H1 (cell line): ENCODE data around the gene GRIA3. TPM values are rescaled to one million over a fixed set of nuclear protein-coding genes. Genes with fewer than 3 reads are reported as not detected.

Source experiments
- CREB1 ChIP-seq: IDR thresholded peaks from 2 replicates; pipeline ENCODE4 v1.6.1; 2012; ENCODE audit warnings: inconsistent platforms
- FOSL1 ChIP-seq: IDR thresholded peaks from 2 replicates; pipeline ENCODE4 v1.6.1; 2011; ENCODE audit warnings: mild to moderate bottlenecking, low read depth, low read length, moderate library complexity; ENCODE audit not compliant: insufficient read depth
- GABPA ChIP-seq: IDR thresholded peaks from 2 replicates; pipeline ENCODE4 v1.6.1; 2011; ENCODE audit warnings: mild to moderate bottlenecking, low read length, moderate library complexity, borderline replicate concordance; ENCODE audit not compliant: insufficient read depth
- SAP30 ChIP-seq: fragments of 300-600 bp; sonication (generic); IDR thresholded peaks from 2 replicates; pipeline ENCODE4 v1.7.1; 2012; ENCODE audit warnings: low read length, moderate library complexity, mild to moderate bottlenecking, inconsistent platforms; ENCODE audit not compliant: insufficient read depth, insufficient replicate concordance
- TBP ChIP-seq: IDR thresholded peaks from 2 replicates; pipeline ENCODE4 v1.6.1; 2011; ENCODE audit warnings: low read depth, low read length, improper control_type of control experiment
- polyA plus RNA-seq, 7 experiments: library from polyadenylated mRNA; depleted of rRNA in 3 of 7; stranded (reverse) in 5 of 7; unstranded in 2 of 7; fragments of >200 nt in 5 of 7; fragments of 200-250 nt in 2 of 7; gene quantifications; 1 replicate in 5 of 7; 2 replicates in 1 of 7; 4 replicates in 1 of 7; pipeline versions ENCODE4 v1.2.1 to v1.2.3, GENCODE V29; 2011 to 2013; ENCODE audit warnings: missing spikeins in 2 of 7, mixed read lengths in 2 of 7
- total RNA-seq: library from RNA; stranded (reverse); fragmentation: NEBNext Ultra II Directional; extraction: Animal tissue kit (Norgen Biotek cat#: 25700); gene quantifications from 2 replicates; pipeline ENCODE4 v1.2.1, GENCODE V29; 2021

Gene GRIA3
- total and polyA plus RNA-seq, 2 of the 8 experiments (the other 6 are each of a cell fraction or from before 2014, with no cell fraction given) = 2.6 to 3.0 TPM

DNA sequence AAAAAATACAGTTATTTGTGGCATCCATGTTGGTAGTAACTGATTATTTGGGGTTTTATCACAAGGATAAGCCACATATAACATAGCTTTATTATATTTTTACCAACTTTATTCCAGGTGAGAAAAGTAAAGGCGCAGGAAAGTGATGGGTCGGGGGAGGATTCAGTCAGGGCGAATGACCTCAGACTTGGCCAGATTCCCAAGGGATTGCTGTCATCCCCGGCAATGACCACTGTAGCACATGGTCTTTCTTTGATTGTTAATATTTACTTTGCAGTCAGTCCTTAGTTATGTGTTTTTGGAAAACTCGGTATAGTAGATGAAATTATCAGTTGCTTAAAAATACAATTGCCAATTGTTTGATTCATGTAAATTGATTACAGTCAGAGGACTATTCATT lies 17.6 kb downstream of the GRIA3 start (continued):
- TF ChIP-seq CREB1 (no peak), GABPA (no peak), FOSL1 (no peak), SAP30 (no peak), TBP (no peak)
